Colonic mucosa (tissue), 4 donors: ENCODE results near the gene GORAB. TPM values are rescaled to one million over a fixed set of nuclear protein-coding genes. Genes with fewer than 3 reads are reported as not detected.

ENCODE experiments used
- DNase-seq: peaks from one replicate; pipeline ENCODE4 v3.0.0-alpha.2; 2020
- H3K27ac ChIP-seq: fragments of 200-600 bp; one replicate; pipeline ENCODE4 v1.8.0; 2021
- H3K27me3 ChIP-seq: fragments of 200-600 bp; one replicate; pipeline ENCODE4 v1.8.0; 2021
- H3K36me3 ChIP-seq: fragments of 200-600 bp; one replicate; pipeline ENCODE4 v1.8.0; 2021
- H3K4me1 ChIP-seq: fragments of 200-600 bp; one replicate; pipeline ENCODE4 v1.8.0; 2021; ENCODE audit warnings: mild to moderate bottlenecking
- H3K4me3 ChIP-seq: fragments of 200-600 bp; one replicate; pipeline ENCODE4 v1.8.0; 2021
- H3K9ac ChIP-seq, 2 donors: one replicate each; pipeline ENCODE4 v1.7.0; 2013; ENCODE audit warnings: control low read depth in 2 of 2, low read depth in 2 of 2, low read length in 2 of 2
- H3K9me3 ChIP-seq: fragments of 200-600 bp; one replicate; pipeline ENCODE4 v1.8.0; 2021
- intact Hi-C: fragments of 100-400 bp; cut with DNase I; formaldehyde crosslinking; loops from one replicate; pipeline ENCODE4 v1.14.1; 2022
- total RNA-seq, 2 donors: library from RNA; stranded (reverse); fragmentation: NEBNext Ultra II Directional in 1 of 2; extraction: Animal tissue kit (Norgen Biotek cat#: 25700) in 1 of 2; gene quantifications; one replicate each; pipeline ENCODE4 v1.2.1, GENCODE V29; 2021
- TF ChIP-seq, protein P1 (sequence below): fragments of 200-600 bp; IDR thresholded peaks from one replicate; pipeline ENCODE4 v1.8.0; 2022; ENCODE audit warnings: antibody characterized with exemption, mild to moderate bottlenecking
- donor health status: healthy.
- donor health status: DM: no; HTN: no; CAD: no.
- donor health status: DM: no; HTN: no; CAD: no.

The GORAB gene
- total RNA-seq, 2 donors from 2014 or later = 14.8 to 21.8 TPM

DNA sequence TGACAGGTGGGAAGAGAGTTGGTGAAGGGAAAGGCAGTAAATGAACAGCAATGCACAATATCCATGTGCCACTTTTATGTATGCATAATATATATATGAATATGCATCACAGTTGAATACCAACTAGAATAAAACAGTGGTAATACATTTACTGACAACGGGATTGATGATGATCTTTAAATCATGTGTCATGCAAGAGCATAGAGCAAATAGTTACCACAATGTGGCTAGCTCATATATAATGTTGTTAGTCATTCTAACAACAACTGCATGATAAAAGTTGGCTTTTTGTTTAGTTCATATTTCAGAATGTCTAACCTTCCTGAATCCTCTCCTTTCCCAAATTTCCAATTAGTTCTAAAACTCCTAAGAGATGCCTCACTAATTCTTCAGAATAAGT lies 46.4 kb downstream of the GORAB start:
- intact Hi-C loops = no loop called here

DNA sequence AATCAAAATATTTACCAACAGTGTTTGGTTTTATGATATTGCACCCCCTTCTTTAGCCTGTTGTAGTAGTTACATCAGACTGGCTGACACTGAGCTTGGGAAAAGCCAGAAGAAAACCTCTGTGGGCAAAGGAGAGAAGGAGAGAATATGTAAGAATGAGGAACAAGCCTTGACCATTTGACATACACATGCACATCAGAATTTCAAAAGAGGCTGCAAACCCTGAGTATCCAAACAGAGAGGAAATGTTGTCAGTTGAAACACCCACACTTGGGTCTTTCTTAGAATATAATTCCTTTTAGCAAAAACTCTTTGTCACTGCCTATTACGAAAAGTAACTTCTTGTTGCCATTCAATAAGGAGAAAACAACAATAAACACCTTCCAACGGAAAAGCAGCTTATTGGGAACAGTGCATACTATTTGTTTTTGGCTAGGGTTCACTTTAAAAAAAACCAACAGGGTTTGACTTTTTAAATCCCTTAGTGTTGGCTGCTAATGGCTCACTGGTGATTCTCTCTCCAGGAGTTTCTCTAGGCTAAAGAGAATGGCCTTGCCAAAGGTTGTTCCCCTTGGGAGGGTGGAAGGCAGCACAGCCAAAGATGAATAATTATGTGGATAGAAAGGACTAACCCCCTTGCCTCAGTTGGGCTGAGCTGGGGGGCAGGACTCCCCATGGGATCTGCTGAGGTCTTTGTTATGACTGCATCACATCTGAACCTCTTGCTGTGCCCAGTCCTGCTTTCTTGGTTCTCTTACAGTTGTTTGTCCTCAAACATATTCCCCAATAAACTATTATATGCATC lies 48.9 kb downstream of the GORAB start:
- H3K27me3 ChIP-seq = no peaks in the 10 kb centered on the region
- no peaks in the 10 kb centered on the region for H3K36me3 ChIP-seq
- no peaks in the 10 kb centered on the region for H3K9me3 ChIP-seq
- H3K9ac ChIP-seq = no peak overlapping the region
- no peak overlapping the region for H3K27ac ChIP-seq
- no peaks in the 10 kb centered on the region for H3K4me1 ChIP-seq
- intact Hi-C loops = no loop called here
- DNase-seq = no peak
- TF ChIP-seq, protein P1, sequence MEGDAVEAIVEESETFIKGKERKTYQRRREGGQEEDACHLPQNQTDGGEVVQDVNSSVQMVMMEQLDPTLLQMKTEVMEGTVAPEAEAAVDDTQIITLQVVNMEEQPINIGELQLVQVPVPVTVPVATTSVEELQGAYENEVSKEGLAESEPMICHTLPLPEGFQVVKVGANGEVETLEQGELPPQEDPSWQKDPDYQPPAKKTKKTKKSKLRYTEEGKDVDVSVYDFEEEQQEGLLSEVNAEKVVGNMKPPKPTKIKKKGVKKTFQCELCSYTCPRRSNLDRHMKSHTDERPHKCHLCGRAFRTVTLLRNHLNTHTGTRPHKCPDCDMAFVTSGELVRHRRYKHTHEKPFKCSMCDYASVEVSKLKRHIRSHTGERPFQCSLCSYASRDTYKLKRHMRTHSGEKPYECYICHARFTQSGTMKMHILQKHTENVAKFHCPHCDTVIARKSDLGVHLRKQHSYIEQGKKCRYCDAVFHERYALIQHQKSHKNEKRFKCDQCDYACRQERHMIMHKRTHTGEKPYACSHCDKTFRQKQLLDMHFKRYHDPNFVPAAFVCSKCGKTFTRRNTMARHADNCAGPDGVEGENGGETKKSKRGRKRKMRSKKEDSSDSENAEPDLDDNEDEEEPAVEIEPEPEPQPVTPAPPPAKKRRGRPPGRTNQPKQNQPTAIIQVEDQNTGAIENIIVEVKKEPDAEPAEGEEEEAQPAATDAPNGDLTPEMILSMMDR = no peak
- no peak overlapping the region for H3K4me3 ChIP-seq

More for the DNA sequence above, 46.4 kb downstream of the GORAB start:
- TF ChIP-seq, protein P1 = no peak
- Histone ChIP-seq H3K4me3 (no peak overlapping the region), H3K27me3 (no peaks in the 10 kb centered on the region), H3K9ac (no peak overlapping the region), H3K36me3 (no peaks in the 10 kb centered on the region), H3K4me1 (no peaks in the 10 kb centered on the region), H3K27ac (no peak overlapping the region), H3K9me3 (no peaks in the 10 kb centered on the region)
- no peak for DNase-seq

DNA sequence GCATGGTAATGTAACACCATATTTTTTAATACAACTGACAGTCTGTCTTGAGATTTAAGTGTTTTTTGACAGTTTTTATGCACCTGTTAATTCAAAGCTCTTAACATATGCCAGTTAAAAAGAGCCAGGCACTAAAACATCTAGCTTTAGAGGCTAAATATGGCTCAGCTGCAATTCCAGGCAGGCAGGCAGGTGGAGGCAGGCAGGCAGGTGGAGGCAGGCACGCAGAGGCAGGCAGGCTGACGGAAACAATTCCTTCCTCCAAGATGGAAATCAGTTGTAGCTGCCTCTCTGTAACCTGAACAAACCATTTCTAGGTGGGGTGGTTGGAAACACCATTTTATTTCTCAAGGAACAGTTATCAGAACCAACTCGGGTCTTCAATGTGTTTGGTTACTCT lies 51.2 kb downstream of the GORAB start:
- Histone ChIP-seq H3K4me1 (no peaks in the 10 kb centered on the region), H3K36me3 (no peaks in the 10 kb centered on the region), H3K4me3 (no peak overlapping the region), H3K9ac (no peak overlapping the region), H3K27ac (no peak overlapping the region), H3K27me3 (no peaks in the 10 kb centered on the region), H3K9me3 (no peaks in the 10 kb centered on the region)
- DNase-seq = no peak
- intact Hi-C loops = no loop called here
- TF ChIP-seq, protein P1 = no peak

DNA sequence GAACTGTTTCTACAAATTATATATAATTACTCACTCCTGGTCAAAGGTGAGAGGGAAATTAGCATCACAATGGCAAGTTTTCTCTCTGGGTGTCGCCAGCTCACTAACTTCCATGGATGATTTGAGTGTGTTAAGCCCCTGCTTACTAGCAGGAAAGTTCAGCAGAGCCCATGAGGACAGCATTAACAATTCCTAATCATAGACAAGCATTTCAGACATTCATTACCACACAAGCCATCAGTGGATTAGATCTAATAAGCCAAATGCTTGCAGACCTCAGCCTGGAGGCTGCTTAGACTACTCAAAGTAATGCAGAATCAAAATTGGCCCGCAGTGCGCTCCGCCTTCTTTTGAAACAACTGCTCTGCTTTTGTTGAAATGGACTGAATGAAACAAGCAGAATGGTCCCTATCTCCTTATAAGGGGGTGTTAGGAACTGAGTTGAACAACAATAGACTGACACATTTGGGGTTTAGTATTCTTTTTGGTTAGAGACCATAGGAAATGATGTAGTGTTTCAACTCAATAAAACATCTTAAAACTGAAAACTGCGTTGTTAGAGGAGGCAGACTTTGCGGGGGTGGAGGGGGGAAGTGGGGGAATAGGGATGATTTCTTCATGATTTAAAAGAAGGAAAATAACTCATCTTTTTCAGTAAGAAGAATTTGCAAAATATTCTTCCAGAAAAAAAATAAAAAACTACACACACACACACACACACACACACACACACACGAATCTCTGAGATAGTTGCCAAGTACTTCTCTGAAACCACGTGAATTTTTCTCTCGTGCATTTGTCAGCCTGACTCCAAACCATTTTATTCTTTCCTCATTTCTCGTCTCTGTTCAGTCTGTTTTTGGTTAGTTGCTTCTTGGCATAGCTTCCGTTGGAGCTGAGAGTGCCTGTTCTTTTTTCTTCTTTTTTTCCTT lies 54.6 kb downstream of the GORAB start:
- intact Hi-C loops = no loop called here
- Histone ChIP-seq H3K36me3 (no peaks in the 10 kb centered on the region), H3K4me3 (no peak overlapping the region), H3K9me3 (no peaks in the 10 kb centered on the region), H3K27ac (peak overlapping the region; percentile 7), H3K27me3 (no peaks in the 10 kb centered on the region), H3K9ac (no peak overlapping the region), H3K4me1 (no peaks in the 10 kb centered on the region)
- DNase-seq = no peak
- TF ChIP-seq, protein P1 = no peak

DNA sequence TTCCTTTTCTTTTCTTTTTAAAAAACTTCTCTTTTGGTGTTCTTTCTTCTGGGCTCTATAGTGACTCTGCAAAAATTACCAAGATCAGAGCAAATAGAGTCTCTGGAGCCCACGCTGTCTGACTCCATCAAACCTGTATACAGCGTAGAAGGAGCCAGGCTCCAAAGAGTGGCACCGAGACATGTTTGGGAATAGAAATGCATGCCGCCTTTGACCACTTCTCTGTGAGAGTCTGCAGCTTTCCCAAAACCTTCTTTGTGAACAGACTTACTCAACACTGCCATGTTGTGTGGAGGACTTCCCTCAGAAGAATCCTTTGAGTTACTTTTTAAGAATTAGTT lies 55.3 kb downstream of the GORAB start:
- intact Hi-C loops = no loop called here
- TF ChIP-seq, protein P1 = no peak

More for the DNA sequence above, 55.3 kb downstream of the GORAB start:
- no peak overlapping the region for H3K4me3 ChIP-seq
- no peak overlapping the region for H3K27ac ChIP-seq
- no peaks in the 10 kb centered on the region for H3K9me3 ChIP-seq
- no peaks in the 10 kb centered on the region for H3K27me3 ChIP-seq
- DNase-seq = no peak
- no peak overlapping the region for H3K9ac ChIP-seq
- H3K4me1 ChIP-seq = no peaks in the 10 kb centered on the region
- H3K36me3 ChIP-seq = no peaks in the 10 kb centered on the region
